Testis (tissue), 2 donors: ENCODE data around the gene PLEKHA7.

Experiments used
- CTCF ChIP-seq, 3 experiments: fragments of 450-650 bp in 2 of 3; fragments of 200-600 bp in 1 of 3; sonication (generic) in 1 of 3; IDR thresholded peaks; one replicate each; pipeline ENCODE4 v1.5.1; 2016 to 2019; ENCODE audit warnings: antibody characterized with exemption in 3 of 3, mild to moderate bottlenecking in 2 of 3, moderate library complexity in 1 of 3
- POLR2A ChIP-seq: fragments of 450-650 bp; IDR thresholded peaks from one replicate; pipeline ENCODE4 v1.6.1; 2017; ENCODE audit warnings: antibody characterized with exemption, mild to moderate bottlenecking, moderate library complexity

GRCh38 chr11:16806791-16807190 is 207.4 kb downstream of the PLEKHA7 start:
- TF ChIP-seq CTCF (IDR thresholded peaks at IDR 0.05) = no peak
- no peak for TF ChIP-seq POLR2A
